Stimulated activated CD4-positive, alpha-beta T cell treated with anti-CD3 and anti-CD28 coated beads, Interleukin-4, amount 100 ng/mL, for 48 hours (primary cell): Measurements from ENCODE around the gene TP63.
"Not testable (repeated sequence)": the region's sequence is repeated elsewhere in the genome, so short reads cannot be mapped to it uniquely, and the experiment has no call there.

Experiments
- DNase-seq, 2 donors: peaks; one replicate each; pipeline ENCODE4 v3.0.0-alpha.2; 2020; ENCODE audit warnings: low read depth in 2 of 2

The TP63 gene

GRCh38 chr3:189625572-189625971 lies 5.6 kb upstream of the TP63 start:
- DNase-seq, result no peak

GRCh38 chr3:189626286-189626685 lies 4.9 kb upstream of the TP63 start:
- DNase-seq, result no peak

GRCh38 chr3:189629803-189630455 lies 1.3 kb upstream of the TP63 start:
- DNase-seq, result no peak

GRCh38 chr3:189630767-189631372 lies 319 bp upstream of the TP63 start:
- DNase-seq, result no peak

- DNase-seq, result no peak
Observed at GRCh38 chr3:189631409-189631808, 220 bp downstream of the TP63 start.

- no peak for DNase-seq
Observed at GRCh38 chr3:189632242-189632641, 1.1 kb downstream of the TP63 start.

GRCh38 chr3:189635339-189635738 lies 4.2 kb downstream of the TP63 start:
- DNase-seq, result no peak

- DNase-seq, result no peak
Observed at GRCh38 chr3:189636048-189636447, 4.9 kb downstream of the TP63 start.

- DNase-seq, result no peak
Observed at GRCh38 chr3:189637750-189638149, 6.6 kb downstream of the TP63 start.

- DNase-seq, result no peak
Observed at GRCh38 chr3:189638276-189639031, 7.3 kb downstream of the TP63 start.

- DNase-seq, result no peak
Observed at GRCh38 chr3:189641776-189642175, 10.6 kb downstream of the TP63 start.

GRCh38 chr3:189646853-189647542 lies 15.8 kb downstream of the TP63 start:
- DNase-seq, result no peak

GRCh38 chr3:189652042-189652441 lies 20.9 kb downstream of the TP63 start:
- no peak for DNase-seq

GRCh38 chr3:189655617-189656016 lies 24.4 kb downstream of the TP63 start:
- DNase-seq, result no peak

- no peak for DNase-seq
Observed at GRCh38 chr3:189659571-189659970, 28.4 kb downstream of the TP63 start.

- DNase-seq, result no peak
Observed at GRCh38 chr3:189664311-189664710, 33.1 kb downstream of the TP63 start.

- not testable (repeated sequence) for DNase-seq
Observed at GRCh38 chr3:189672346-189672745, 41.2 kb downstream of the TP63 start.

GRCh38 chr3:189673535-189673934 lies 42.3 kb downstream of the TP63 start:
- DNase-seq, result no peak

- no peak for DNase-seq
Observed at GRCh38 chr3:189674249-189674913, 43.2 kb downstream of the TP63 start.

GRCh38 chr3:189677667-189678066 lies 46.5 kb downstream of the TP63 start:
- DNase-seq, result no peak

- no peak for DNase-seq
Observed at GRCh38 chr3:189680723-189681122, 49.5 kb downstream of the TP63 start.
